GM12874 (cell line): Measurements from ENCODE around the gene ARHGAP18.

Experiments used
- CTCF ChIP-seq: IDR thresholded peaks from 2 replicates; pipeline ENCODE4 v1.5.1; 2011; ENCODE audit warnings: low read depth, mild to moderate bottlenecking, control low read depth, low read length, moderate library complexity; ENCODE audit not compliant: insufficient read depth

Gene ARHGAP18

GRCh38 chr6:129672881-129673631, 36.9 kb downstream of the ARHGAP18 start:
- no peak for TF ChIP-seq CTCF

DNA sequence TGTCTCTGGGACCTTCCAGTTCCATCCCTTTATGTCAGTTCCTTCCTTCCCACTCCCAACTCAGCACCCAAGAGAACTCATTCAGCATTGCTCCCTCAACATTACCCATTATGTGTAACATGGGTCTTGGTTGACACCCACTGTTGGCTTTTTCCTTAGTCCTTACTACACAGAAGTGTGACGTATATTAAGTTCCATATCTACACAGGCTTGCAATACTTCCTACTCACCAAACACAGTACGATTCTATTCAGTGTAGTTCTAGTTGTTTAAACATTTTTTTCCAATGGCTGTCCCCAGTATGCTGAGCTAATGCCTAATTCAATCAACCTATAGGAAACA, 37.7 kb downstream of the ARHGAP18 start:
- TF ChIP-seq CTCF, result no peak

DNA sequence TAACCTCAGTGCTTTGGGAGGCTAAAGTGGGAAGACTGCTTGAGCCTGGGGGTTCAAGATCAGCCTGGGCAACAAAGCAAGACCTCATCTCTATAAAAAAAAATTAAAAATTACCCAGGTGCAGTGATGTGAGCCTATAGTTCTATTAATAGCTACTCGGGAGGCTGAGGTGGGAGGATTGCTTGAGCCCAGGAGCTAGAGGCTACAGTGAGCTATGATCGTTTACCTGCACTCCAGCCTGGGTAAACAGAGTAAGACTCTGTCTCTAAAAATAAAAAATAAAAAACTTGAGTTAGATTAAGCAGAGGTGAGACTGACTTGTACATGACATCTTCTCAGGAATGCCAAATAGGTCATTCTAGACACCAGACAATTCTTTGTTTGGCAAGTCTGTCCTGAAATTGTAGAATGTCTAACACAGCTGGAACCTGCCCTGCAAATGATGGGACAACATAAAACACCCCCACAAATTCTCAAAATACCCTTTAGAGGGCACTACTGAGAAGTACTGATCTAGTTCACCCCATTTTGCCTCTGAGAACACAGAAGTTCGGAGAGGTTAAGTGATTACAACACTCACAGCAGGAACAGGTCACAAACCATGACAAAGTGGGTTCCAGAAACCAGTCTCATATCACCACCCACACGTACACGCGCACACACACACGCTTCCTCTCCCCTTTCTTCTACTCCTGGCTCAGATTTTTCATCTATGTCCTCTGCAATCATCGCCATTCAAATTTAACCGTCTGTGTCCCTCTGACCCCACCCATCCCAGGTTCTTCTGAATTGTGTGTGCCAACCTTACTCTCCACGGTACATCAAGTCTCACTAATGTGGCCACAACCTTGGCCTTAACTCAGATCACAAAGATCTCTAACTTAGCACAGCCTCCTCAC, 38.3 kb downstream of the ARHGAP18 start:
- TF ChIP-seq CTCF, result peak; percentile 47; the same call in 1 of the 2 replicates

GRCh38 chr6:129670634-129671033, 39.3 kb downstream of the ARHGAP18 start:
- no peak for TF ChIP-seq CTCF

GRCh38 chr6:129667621-129668020, 42.4 kb downstream of the ARHGAP18 start:
- no peak for TF ChIP-seq CTCF

GRCh38 chr6:129667034-129667433, 42.9 kb downstream of the ARHGAP18 start:
- no peak for TF ChIP-seq CTCF

GRCh38 chr6:129665555-129665954, 44.4 kb downstream of the ARHGAP18 start:
- no peak for TF ChIP-seq CTCF
